ENCODE measurements around the gene LHPP. TPM values are rescaled to one million over a fixed set of nuclear protein-coding genes. Genes with fewer than 3 reads are reported as not detected.
A peak's percentile ranks its signal among the peaks of the same experiment; 100 is the strongest.

Gene LHPP
- total RNA-seq, 2 experiments from 2014 or later = 11.1 to 15.1 TPM

- ChIA-PET CTCF (interaction anchor here (0.7 to 2.3 kb wide), 12 partner anchors 9 to 199 kb away, joined by 3 to 20 read pairs (median 4); no protein-coding TSS in a partner anchor), POLR2A (interaction anchor here (1.1 to 2.6 kb wide), 2 partner anchors 74 to 114 kb away, joined by 3 to 10 read pairs; no protein-coding TSS in a partner anchor)
- Mint-ChIP-seq H3K4me1 (ENCODE audit: low read depth) (peaks cover 39% of the 10 kb centered on the region), H3K4me3 (no peak overlapping the region), H3K9me3 (no peaks in the 10 kb centered on the region), H3K27ac (peak overlapping the region; percentile 5), H3K36me3 (ENCODE audit: low read depth) (no peaks in the 10 kb centered on the region), H3K27me3 (no peaks in the 10 kb centered on the region)
- DNase-seq = no peak
- no peak for TF ChIP-seq CTCF (IDR thresholded peaks at IDR 0.05)
- intact Hi-C loops (cut with micrococcal nuclease) = loop anchor here (5.0 kb wide), 1 partner anchor 86 kb away; no protein-coding TSS in a partner anchor
- no peak for ATAC-seq
These were observed 166.4 kb downstream of the LHPP start for GRCh38 chr10:124627866-124628675.

DNA sequence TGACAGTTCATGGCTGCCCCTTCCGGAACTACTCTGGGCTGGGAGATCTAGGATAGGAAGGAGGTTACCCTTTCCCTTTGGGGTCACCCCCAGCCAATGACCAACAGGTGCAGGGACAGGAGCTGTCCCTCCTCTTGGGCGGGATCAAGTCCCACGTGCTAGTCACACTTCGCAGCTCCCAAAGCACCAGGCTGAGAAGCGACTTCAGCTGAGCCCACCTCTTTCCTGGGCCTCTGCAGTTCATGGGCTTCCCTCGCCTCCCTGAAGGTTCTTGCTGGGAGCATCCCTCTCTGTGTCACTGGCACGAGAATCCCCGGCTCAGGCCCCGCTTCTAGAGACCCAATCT is 167.0 kb downstream of the LHPP start:
- no peak for TF ChIP-seq CTCF (IDR thresholded peaks at IDR 0.05)
- intact Hi-C loops (cut with micrococcal nuclease) = loop anchor here (5.0 kb wide), 1 partner anchor 86 kb away; no protein-coding TSS in a partner anchor
- H3K36me3 Mint-ChIP-seq (ENCODE audit: low read depth) = no peaks in the 10 kb centered on the region
- ChIA-PET CTCF (interaction anchor here (0.7 to 2.2 kb wide), 4 partner anchors 8 to 91 kb away, joined by 3 to 9 read pairs (median 7); no protein-coding TSS in a partner anchor), POLR2A (interaction anchor here (2.6 kb wide), 1 partner anchor 113 kb away, joined by 10 read pairs; no protein-coding TSS in a partner anchor)
- ATAC-seq (no peak), DNase-seq (no peak)
- peaks cover 39% of the 10 kb centered on the region for H3K4me1 Mint-ChIP-seq (ENCODE audit: low read depth)
- H3K4me3 Mint-ChIP-seq = no peak overlapping the region
- H3K27me3 Mint-ChIP-seq = no peaks in the 10 kb centered on the region
- peaks cover 2% of the 10 kb centered on the region for H3K9me3 Mint-ChIP-seq
- H3K27ac Mint-ChIP-seq = no peak overlapping the region

DNA sequence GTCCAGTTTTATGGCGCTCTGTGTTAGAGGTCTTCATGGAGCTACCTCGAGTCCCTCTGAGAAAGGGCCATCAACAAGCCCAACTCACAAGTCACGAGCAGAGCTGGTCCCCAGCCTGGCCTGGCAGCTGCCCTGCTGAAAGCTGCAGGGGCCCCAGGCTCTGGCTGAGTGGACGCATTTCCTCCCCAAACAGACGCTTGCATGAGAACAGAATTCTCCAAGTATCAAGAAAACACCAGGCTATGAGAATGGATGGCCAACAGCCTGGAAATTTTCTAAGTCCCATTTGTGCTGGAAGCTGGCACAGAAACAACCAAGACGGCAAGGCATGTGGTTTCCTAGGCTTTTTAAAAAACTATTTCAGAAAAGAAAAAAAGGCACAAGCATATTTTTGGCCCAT is 167.8 kb downstream of the LHPP start:
- no peak for DNase-seq
- H3K4me1 Mint-ChIP-seq (ENCODE audit: low read depth) = peaks cover 36% of the 10 kb centered on the region
- intact Hi-C loops (cut with micrococcal nuclease) = loop anchor here (5.0 kb wide), 1 partner anchor 87 kb away; no protein-coding TSS in a partner anchor
- peaks cover 6% of the 10 kb centered on the region for H3K9me3 Mint-ChIP-seq
- CTCF ChIA-PET = interaction anchor here (0.9 to 1.1 kb wide), 2 partner anchors 59 to 112 kb away, joined by 3 to 4 read pairs; no protein-coding TSS in a partner anchor
- H3K27ac Mint-ChIP-seq = no peak overlapping the region
- ATAC-seq = no peak
- POLR2A ChIA-PET = interaction anchor here (1.4 kb wide), 1 partner anchor 112 kb away, joined by 3 read pairs; no protein-coding TSS in a partner anchor
- peaks cover 4% of the 10 kb centered on the region for H3K36me3 Mint-ChIP-seq (ENCODE audit: low read depth)
- H3K27me3 Mint-ChIP-seq = no peaks in the 10 kb centered on the region
- TF ChIP-seq CTCF (IDR thresholded peaks at IDR 0.05) = no peak
- no peak overlapping the region for H3K4me3 Mint-ChIP-seq

GRCh38 chr10:124629842-124630241 is 168.2 kb downstream of the LHPP start:
- intact Hi-C loops (cut with micrococcal nuclease) = loop anchor here (5.0 kb wide), 1 partner anchor 88 kb away; no protein-coding TSS in a partner anchor
- CTCF ChIA-PET = interaction anchor here (0.9 to 1.1 kb wide), 2 partner anchors 59 to 112 kb away, joined by 3 to 4 read pairs; no protein-coding TSS in a partner anchor
- H3K4me1 Mint-ChIP-seq (ENCODE audit: low read depth) = peaks cover 36% of the 10 kb centered on the region

More at GRCh38 chr10:124629842-124630241, 168.2 kb downstream of the LHPP start:
- Mint-ChIP-seq H3K36me3 (ENCODE audit: low read depth) (peaks cover 8% of the 10 kb centered on the region), H3K9me3 (peaks cover 9% of the 10 kb centered on the region), H3K27me3 (no peaks in the 10 kb centered on the region), H3K27ac (no peak overlapping the region), H3K4me3 (no peak overlapping the region)
- DNase-seq (no peak), ATAC-seq (no peak)
- POLR2A ChIA-PET = interaction anchor here (1.4 kb wide), 1 partner anchor 112 kb away, joined by 3 read pairs; no protein-coding TSS in a partner anchor
- no peak for TF ChIP-seq CTCF (IDR thresholded peaks at IDR 0.05)

Measured in activated CD8-positive, alpha-beta T cell treated with anti-CD3 and anti-CD28 coated beads for 36 hours (primary cell).